Measurements from ENCODE around the gene CDKL1.
A peak's percentile ranks its signal among the peaks of the same experiment; 100 is the strongest.
"Not testable (repeated sequence)": the region's sequence is repeated elsewhere in the genome, so short reads cannot be mapped to it uniquely, and the experiment has no call there.

CDKL1 gene

DNA sequence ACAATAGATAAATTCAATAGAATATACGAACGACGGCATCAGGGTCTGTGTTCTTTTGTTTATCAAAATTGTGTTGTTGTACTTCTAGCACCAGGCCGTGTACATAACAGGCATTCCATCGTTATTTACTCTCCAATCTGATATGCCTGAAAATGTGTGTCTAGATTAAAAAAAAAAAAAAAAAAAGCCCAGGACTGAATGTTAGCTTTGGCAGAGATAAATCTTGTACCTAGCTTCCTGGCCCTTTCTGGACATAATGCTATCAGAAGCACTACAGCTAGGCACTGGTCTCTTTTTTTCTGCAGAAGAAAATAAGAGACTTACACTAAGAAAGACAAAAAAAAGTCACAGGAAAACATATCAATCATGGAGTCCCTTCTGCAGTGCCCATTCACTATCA, 37.0 kb downstream of the CDKL1 start:
- DNase-seq (ENCODE audit: insufficient read length, low spot score) (no peak), FAIRE-seq (no peak)

DNA sequence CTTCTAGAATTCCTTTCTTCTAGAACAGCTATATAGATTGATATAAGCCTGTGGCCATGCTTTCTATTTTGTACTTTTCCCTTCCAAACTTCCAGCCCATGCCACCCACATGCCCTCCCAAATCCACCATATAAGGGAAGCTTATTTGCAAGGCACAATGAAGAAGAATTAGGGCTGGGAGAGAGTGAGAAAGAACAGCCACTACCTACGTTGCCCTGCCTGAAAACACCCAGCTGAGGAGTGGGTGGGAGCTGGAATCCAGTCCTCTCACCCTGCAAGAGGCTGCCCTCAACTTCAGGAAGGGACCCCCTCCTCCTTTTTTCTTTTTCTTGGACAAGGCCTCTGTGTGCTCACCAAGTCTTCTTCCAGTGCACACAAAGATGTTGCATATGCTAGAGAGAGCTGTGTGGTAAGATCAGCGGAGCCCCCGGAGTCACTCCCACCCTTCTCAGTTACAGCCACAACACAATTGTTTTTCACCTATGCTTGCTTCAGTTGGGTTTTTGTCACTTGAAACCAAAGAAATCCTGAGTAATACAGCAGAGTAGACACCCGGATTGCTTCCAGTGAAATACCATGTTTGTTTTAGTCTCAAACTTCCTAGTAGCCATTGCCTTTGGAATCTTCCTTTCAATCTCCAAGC, 38.8 kb downstream of the CDKL1 start:
- DNase-seq (ENCODE audit: insufficient read length, low spot score): no peak
- no peak for FAIRE-seq

DNA sequence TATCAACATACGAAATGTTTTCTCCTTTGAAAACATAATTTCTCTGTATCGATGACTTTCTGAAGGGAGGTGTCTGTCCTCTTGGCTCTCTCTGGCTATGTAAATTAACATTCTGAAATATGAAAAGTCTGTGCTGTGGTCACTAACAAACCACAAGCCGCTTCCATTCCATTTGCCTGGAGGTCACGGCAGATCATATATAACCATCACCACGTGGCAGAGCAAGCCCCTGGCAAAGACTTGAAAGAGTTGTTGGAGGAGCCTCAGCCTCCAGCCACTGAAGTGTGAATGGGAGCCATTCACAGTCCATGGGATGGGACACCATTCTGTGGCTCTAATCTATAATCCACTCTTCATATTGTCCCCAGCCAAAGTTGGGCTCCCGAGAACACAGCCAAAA, 39.6 kb downstream of the CDKL1 start:
- DNase-seq (ENCODE audit: insufficient read length, low spot score) (no peak), FAIRE-seq (no peak)

DNA sequence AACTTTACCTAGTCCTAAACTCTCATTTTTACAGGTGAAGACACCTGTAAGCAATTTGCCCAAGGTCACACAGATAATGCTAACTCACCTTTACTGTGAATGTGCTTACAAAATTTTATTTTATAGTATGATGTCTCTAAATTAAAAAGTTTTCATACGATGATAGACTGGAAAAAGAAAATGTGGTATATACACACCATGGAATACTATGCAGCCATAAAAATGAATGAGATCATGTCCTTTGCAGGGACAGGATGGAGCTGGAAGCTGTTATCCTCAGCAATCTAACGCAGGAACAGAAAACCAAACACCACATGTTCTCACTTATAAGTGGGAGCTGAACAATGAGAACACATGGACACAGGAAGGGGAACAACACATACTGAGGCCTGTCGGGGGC, 40.4 kb downstream of the CDKL1 start:
- not testable (repeated sequence) for FAIRE-seq; DNase-seq (ENCODE audit: insufficient read length, low spot score)

DNA sequence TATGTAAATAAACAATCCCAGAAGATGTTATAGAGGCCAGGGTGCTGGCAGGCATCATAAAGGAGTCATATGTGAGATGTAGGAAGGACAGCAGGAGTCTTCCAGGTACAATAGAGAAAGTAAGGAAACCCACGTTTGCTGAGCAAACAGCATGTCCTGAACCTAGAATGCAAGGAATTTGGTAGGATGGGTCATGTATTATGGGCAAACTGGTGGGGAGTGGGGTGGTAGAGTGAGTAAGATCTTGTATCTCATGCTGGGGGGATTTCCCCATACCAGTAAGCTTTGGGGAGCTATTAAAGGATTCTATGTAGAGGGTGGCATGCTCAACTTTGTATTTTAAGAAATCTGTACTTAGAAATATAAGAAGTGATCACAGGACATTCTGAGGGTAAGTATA, 41.0 kb downstream of the CDKL1 start:
- no peak for DNase-seq (ENCODE audit: insufficient read length, low spot score)
- FAIRE-seq: no peak

DNA sequence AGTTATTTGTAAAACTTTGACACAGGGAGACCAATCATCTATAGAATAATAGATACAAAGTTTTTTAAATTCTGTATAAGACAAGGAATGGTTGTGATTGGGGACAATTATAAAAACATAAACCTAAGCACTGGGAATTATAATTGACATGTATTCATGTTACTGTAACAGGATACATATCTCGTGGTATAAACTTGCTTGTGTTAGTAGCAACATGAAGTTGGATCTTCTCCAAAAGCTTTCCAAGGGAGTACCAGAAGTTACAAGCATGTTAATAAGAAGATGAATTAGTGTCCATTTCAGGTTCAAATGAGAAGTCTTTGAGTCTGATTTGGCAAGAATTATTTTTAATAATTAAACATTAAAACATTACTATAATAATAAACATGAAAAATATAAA, 42.2 kb downstream of the CDKL1 start:
- FAIRE-seq (no peak), DNase-seq (ENCODE audit: insufficient read length, low spot score) (no peak)

DNA sequence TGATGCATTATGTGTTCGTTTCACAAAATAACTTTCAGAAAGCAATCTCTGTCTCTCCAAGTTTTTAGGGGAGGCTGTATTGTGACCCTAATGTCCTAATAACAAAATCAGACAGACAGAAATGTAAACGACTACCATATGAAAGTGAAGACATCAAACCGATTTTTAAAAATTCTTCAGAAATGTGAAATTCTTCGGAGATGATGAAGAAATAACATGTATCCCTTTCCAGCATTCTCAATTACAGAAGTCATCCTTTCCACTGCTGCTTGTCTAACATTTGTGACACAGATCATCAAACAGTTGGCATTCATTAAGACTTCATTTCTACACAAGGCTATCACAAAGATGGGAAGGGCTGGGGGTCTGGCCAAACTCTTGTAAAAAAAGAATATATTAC, 43.6 kb downstream of the CDKL1 start:
- no peak for DNase-seq (ENCODE audit: insufficient read length, low spot score)
- no peak for FAIRE-seq

DNA sequence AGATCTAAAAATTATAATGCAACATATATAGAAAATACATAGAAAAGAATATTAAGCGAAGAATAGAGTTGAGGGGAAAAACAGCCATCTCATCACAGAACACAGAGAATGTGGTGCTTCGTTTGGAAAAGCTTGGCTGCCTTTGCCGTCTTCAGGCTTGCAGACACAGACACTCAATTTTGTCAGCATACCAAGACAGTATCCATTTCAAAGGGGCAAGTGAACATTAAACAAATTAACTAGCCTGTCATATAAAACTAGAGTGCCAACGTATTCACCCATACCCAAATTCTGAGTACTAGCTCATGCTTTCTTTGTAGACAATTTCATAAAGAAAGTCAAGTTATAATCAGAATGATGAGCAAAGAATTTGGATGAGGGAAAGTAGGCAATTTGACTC, 44.1 kb downstream of the CDKL1 start:
- DNase-seq (ENCODE audit: insufficient read length, low spot score): no peak
- FAIRE-seq: no peak

DNA sequence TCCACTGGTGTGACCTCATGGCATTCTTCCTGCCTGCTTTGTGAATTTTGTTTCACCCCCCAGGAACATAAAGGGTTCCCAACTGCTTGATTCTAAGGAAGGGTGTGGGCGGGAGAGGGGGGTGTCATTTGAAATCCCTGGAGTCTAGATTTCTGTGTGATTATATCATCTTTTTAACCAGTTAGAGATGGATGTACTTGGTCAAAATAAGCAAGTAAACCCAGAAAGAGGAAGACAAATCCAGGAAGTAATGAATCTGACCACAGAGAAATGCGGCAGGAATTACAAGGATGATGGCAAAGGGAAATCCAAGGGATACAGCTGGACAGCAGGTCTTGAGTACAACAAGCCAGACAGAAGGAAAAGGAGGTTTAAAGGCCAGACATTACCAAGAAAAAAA, 45.7 kb downstream of the CDKL1 start:
- no peak for FAIRE-seq
- no peak for DNase-seq (ENCODE audit: insufficient read length, low spot score)

DNA sequence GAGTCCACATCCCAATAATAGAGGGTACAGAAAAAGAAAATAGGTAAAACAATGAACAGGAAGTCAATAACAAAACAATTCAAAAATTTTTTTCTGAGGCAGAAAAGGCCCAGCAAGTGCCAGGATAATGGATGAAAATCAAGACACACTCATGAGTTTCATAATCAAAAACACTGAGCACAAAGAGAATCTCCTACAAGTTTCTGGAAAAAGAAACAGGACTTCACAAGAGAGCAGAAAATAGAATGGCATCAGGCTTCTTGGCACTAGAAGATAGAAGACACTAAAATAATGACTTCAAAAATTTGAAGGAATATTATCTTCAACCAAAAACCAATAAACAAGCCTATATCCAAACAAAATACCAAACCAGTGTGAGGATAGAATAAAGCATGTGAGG, 47.7 kb downstream of the CDKL1 start:
- FAIRE-seq: no peak
- no peak for DNase-seq (ENCODE audit: insufficient read length, low spot score)

DNA sequence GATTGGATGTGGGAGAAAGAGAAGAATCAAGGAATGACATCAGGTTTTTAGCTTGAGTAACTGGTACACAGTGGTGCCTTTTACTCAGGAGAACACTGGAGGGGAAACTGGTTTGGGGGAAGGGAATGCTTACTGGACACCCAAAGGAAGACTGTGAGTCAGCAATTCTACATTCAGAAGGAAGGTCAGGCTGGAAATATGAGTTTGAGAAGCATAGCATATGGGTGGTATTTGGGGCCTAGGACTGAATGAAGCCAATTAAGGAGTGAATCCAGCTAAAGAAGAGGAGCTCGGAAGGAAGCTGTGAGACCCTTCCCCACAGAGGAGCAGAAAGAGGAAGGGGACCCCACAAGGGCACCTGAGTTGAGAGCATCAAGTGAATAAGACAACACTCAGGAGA, 49.2 kb downstream of the CDKL1 start:
- FAIRE-seq (no peak), DNase-seq (ENCODE audit: insufficient read length, low spot score) (no peak)

DNA sequence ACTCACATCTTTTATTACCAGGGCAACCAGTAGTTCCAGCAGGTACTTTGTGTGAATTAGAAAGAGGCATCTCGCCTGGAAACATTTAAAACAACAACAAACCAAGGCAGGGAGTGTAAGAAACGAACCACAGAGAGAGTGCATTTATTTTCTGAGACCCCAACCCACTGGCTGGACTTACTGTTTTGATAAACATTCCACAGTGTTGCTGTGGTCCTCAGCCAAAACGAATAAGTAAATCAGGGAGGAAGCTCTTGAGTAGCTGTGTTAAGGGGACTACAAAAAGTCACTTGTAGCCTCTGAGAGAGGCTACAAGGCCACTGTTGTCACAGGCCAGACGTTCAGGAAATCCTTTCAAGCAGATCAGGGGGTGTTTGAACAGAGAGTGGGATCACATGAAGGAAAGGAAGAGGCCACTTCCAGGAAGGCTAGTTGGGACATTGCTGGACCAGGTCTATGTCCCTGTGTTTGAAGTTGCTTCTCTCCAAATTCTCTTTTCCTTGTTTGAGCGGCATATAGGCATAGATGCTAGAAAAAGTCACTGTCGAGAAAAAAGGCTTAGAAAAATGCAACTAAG, 50.7 kb downstream of the CDKL1 start:
- FAIRE-seq (no peak), DNase-seq (ENCODE audit: insufficient read length, low spot score) (no peak)

DNA sequence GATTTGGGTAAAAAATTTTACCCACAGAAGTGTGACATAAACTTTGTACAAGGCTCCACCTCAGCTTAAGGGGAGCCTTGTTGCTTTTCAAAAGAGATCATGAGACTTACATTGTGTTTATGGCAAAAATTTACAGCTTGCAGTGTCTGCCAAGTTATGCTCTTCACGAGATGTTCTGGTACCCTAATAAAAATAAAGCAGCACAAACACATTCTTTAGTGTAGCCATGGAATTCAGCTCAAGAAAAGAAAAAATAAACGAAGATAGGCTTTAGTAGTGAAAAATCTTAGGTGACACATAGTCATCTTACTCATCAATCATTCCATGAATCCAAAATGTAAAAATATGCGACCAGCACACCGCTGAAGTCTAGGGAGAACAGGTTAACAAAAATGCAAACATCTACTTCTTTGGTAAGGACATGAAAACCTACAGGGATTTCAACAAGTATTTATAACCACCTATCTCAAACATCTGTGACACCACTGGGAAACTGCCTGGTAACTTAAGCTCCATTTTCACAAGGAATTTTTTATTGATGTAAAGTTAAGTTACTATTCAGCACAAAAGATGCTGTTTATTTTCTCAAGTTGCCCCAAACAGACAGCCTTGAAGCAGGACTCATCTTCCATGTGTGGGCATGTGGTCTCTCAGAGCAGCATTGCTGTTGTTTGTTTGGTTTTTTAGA, 51.7 kb downstream of the CDKL1 start:
- DNase-seq (ENCODE audit: insufficient read length, low spot score) (no peak), FAIRE-seq (no peak)

DNA sequence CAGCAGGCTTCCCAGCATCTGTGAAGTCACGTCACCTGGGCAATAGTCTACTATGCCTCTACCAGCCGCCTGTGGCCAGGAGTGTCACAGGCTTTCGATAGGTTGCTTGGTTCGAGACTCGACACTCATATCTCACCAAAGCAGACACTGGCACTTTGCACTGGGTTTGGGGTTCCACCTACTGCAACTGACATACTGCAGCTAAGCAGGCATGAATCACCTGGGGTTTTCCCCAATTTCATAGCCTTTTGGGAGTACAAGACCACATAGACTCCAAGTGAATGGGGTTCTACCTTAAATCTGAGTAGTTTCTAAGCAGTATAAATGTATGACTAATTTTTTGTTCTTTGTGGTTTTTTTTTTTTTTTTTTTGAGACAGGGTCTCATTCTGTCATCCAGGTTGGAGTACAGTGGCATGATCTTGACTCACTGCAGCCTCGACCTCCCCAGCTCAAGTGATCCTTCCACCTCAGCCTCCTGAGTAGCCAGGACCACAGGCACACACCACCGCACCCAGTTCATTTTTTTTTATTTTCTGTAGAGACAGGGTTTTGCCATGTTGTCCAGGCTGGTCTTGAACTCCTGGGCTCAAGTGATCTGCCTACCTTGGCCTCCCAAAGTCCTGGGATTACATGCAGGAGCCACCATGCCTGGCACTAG, 52.4 kb downstream of the CDKL1 start:
- FAIRE-seq: no peak
- no peak for DNase-seq (ENCODE audit: insufficient read length, low spot score)

DNA sequence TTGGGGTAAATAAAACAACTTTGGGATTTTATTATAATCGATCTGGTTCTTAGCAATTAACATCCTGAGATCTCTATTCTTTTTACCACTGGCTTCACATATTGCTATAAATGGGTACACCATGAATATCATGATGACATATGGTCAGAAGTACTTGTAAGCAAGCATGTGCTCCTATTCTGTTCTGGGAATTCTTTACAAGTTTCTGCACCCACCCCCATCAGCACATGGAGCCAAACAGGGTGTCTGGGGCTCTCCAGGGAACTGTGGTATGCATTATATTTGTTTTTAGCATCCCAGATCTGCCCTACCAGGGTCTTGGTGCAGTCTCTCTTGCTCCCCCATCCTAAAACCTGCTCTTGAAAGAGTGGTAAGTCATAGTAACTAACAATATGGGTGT, 53.2 kb downstream of the CDKL1 start:
- DNase-seq (ENCODE audit: insufficient read length, low spot score) (no peak), FAIRE-seq (no peak)

DNA sequence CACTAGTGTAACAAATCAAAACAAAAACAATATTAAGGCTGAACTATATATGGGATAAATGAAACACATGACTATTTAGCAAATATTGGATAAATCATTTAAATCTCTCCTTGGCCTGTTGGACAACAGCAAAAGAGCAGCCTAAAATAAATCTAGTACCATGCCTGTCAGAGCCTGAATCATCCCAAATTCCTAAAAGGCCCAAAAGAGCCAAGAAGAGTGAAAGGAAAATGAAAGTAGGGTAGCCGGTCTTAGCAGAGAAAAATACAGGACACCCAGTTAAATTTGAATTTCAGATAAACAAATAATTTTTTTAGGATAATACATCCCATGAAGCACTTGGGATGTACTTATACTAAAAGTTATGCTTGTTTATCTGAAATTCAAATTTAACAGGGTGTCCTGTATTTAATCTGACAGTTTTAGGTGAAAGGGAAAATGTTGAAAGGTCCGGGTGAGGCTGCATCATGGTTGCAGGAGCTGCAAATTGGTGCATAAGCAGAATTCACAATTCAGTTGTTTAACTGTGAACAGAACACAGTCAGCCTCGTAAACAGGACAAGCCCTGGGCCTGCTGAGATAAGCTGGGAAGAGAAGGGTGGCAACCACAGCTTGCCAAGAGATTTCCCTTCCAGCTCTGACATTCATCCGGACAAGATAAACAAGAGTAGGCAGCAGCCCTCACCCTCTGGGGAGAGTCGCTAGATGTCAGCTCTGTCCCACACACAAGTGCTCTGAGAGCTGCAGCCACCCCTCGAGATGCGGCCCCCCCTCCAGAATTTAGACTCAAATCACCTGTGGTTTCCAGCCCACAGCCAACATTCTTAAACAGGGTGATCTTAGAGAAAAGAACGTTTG, 54.2 kb downstream of the CDKL1 start:
- peak; percentile 79 for DNase-seq (ENCODE audit: insufficient read length, low spot score)
- no peak for FAIRE-seq

DNA sequence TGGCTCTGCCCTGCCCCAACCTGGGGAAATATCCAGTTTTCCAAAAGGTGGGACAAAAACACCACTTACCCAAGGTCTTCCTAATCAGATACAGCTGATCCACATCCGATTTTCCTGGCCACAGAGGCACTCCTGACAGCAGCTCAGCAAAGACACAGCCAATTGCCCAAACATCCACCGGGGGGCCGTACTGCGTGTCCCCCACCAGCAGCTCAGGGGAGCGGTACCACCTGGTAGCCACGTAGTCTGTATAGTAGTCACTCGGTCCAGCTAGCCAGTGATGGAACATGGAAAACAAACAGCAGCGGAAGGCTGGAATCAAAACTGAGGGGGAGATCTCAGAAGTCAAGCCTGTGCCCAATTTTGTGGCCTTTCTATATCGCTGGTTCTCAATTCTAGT, 55.7 kb downstream of the CDKL1 start:
- FAIRE-seq: no peak

DNA sequence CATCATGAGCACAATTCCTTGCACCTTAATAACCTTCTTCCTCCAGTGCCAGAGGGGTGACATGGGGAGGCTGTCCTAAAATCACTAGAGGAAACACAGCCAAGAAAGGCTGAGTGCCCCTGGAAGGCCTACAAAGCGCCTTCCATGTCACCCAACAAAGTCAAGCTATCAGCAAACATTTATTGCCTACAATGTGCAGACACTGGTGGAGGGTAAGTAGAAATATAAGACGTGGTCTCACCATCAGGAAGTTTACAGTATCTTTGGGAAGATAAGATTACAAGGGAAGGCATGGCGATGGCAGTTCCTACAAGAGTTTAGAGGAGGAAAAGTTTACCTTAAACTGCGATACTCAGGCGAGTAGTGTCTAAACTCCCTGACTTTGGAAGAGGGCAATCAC, 56.6 kb downstream of the CDKL1 start:
- DNase-seq (ENCODE audit: insufficient read length, low spot score): no peak
- no peak for FAIRE-seq

More for the DNA sequence above, 55.7 kb downstream of the CDKL1 start:
- no peak for DNase-seq (ENCODE audit: insufficient read length, low spot score)

DNA sequence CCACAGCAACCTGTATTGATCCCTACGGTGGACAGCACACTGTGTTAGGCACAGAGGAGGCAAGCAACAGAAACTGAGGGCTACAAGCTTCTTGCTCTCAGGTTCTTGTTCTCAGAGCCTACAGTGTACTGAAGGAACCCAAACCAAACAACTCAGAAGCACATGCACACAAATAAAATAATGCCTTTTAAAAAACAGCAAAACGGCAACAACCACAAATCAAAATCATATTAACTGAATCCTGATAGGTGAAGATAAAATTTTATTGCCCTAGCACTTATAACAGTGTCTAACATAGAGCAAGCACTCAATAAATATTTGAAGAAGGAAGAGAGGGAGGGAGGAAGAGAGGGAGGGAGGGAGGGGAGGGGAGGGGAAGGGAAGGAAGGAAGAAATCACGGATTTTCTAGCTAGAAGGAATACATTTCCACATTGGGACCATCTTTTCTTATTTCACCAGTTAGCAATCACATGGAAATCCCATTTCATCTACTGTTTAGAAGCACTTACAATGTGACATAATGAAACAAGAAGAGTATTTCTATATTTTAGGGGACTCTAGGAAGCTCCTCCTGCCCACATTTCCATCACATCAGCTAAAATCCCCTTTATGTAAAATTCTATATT, 57.4 kb downstream of the CDKL1 start:
- DNase-seq (ENCODE audit: insufficient read length, low spot score) (no peak), FAIRE-seq (no peak)

DNA sequence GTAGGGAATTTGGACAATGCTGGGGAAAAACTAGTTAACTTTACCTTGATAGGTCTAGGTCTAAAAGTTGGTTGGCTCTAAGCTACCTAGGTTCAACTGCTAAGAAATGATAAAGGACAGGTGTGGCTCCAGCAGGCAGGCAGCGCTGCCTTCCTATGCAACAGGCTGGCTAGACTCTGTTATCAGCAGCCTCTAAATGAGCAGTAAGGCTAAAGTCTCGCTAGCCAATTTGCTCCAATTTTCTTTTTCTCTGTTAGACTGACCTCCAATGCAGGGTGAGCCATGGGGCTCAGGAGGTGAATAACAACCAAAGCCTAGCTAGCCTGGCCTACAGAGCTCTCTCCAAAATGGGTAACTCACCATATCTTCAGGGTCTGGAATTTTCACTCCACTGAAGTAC, 58.1 kb downstream of the CDKL1 start:
- FAIRE-seq: no peak

More for the DNA sequence above, 58.1 kb downstream of the CDKL1 start:
- no peak for DNase-seq (ENCODE audit: insufficient read length, low spot score)

Measured in HTR-8/SVneo (cell line).